Raji (cell line): ENCODE data around the gene PRDM5.

Experiments used
- POLR2A ChIP-seq: IDR thresholded peaks from 2 replicates; pipeline ENCODE4 v1.6.1; 2011; ENCODE audit warnings: low read depth, low read length, control low read depth; ENCODE audit not compliant: insufficient read depth

PRDM5 gene

DNA sequence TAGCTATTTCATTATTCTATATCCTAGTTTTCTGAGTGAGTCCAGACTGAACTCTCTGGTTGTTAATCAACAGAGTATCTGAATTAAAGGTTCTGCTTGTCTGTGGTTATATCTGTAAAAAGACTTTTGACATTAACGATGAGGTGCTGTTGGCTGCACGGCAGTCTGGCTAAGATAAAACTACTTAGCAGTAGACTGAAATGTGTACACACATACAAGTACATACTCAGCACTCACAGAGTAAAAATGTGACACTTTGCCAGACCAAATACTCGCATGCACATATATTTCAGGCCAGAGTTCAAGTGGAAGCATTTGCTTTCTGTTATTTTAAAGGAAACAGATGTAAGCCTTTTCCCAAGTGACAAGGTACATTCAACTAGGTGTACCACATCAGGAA, 80.5 kb downstream of the PRDM5 start:
- no peak for TF ChIP-seq POLR2A

- no peak for TF ChIP-seq POLR2A
These were observed 80.9 kb downstream of the PRDM5 start for GRCh38 chr4:120841580-120841979.

GRCh38 chr4:120839974-120840751, 82.4 kb downstream of the PRDM5 start:
- no peak for TF ChIP-seq POLR2A

DNA sequence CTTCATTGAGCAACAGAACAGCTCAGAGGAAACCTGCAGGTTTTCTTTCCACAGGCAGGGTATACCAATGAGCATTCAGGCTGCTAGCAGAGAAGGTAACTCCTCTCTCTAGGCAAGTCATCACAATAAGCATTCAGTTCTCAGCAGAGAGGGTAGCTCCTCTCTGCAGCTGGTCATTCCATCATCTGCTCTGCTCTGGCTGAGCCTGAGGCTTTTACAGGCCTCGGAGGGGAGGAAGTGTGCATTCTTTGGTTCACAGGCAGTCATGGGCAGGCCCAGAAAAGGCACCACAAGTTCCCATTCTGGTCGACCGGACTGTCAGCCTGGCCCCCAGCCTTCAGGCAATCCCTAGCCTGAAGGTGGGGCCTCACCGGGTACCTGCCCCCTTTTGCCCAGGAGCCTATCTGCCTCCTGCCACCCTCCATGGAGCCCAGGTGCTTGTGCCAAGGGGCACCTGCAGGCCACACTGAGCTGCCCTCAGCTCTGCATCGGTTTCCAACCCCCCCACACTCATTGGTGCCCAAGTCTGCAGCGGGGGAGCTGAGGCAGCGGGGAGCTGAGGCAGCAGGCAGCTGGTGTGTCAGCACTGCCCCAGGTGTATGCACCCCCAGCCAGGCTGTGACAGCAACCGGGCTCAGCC, 83.1 kb downstream of the PRDM5 start:
- no peak for TF ChIP-seq POLR2A

DNA sequence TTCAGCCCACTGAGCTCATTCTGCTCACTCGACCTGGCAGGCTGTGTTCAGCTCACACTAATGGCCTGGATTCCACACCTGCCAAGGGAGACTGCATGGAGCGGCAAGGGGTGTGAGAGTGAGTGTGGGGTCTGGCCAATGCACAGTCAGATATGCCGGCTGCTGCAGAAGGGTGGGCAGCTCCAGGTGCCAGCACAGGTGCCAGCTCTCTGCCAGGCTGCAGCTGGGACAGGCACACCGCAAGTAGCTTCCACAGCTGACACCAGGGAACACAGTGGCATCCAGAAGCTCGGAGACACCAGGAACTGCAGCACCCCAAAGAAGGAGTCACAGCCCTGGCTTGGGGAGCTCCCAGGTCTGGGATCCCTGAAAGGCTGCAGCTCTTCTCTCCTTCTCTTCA, 83.7 kb downstream of the PRDM5 start:
- TF ChIP-seq POLR2A: no peak

DNA sequence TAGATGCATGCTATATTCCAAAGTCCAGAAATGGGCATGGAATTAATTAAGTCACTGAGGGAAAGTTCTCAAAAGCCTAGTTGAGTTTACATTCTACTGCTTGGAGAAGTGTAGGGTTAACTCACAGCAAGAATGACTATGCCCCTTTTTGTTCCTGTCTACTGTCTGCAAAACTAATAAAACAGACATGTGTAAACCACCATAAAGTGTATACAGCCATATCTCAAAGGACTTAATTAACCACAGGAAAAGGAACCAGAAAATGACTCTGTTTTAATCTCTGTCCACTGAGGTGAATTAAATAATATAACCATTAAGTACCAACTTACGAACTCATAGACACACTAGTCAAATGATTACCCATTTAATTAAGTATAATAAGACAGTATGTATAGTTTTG, 84.9 kb downstream of the PRDM5 start:
- TF ChIP-seq POLR2A: no peak

DNA sequence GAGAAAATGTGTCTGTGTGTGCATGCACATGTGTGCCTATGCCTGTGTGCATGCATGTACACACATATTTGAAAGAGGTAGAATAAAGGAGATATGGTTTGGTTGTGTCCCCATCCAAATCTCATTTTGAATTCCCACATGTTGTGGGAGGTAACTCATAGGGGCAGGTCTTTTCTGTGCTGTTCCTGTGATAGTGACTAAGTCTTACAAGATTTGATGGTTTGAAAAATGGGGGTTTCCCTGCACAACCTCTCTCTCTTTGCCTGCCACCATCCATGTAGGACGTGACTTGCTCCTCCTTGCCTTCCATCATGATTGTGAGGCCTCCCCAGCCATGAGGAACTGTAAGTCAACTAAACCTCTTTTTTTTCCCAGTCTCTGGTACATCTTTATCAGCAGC, 87.2 kb downstream of the PRDM5 start:
- TF ChIP-seq POLR2A: no peak

DNA sequence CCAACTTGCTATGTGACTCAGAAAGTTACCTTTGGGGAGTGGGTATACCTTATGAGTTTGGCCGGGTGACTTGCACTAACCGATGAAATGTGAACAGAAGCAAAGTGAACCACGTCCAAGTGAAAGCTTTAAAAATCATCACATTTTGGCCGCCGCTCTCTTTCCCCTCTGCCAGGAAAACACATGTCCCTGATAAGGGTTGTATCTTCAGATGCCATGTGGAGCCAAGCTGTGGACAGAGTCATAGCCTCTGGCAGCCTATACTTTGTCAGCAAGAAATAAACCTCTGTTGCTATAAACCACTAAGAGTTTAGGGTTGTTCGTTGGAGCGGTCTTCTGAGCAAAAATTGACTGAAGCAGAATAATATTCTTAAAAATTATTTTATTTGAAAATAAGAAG, 92.3 kb downstream of the PRDM5 start:
- TF ChIP-seq POLR2A: no peak

- TF ChIP-seq POLR2A: no peak
These were observed 93.3 kb downstream of the PRDM5 start for GRCh38 chr4:120829113-120829831.

GRCh38 chr4:120826853-120827252, 95.7 kb downstream of the PRDM5 start:
- TF ChIP-seq POLR2A: no peak

- TF ChIP-seq POLR2A: no peak
These were observed 96.1 kb downstream of the PRDM5 start for GRCh38 chr4:120826449-120826848.

GRCh38 chr4:120824946-120825345, 97.6 kb downstream of the PRDM5 start:
- no peak for TF ChIP-seq POLR2A

GRCh38 chr4:120821977-120822376, 100.5 kb downstream of the PRDM5 start:
- TF ChIP-seq POLR2A: no peak

GRCh38 chr4:120821029-120821428, 101.5 kb downstream of the PRDM5 start:
- no peak for TF ChIP-seq POLR2A

DNA sequence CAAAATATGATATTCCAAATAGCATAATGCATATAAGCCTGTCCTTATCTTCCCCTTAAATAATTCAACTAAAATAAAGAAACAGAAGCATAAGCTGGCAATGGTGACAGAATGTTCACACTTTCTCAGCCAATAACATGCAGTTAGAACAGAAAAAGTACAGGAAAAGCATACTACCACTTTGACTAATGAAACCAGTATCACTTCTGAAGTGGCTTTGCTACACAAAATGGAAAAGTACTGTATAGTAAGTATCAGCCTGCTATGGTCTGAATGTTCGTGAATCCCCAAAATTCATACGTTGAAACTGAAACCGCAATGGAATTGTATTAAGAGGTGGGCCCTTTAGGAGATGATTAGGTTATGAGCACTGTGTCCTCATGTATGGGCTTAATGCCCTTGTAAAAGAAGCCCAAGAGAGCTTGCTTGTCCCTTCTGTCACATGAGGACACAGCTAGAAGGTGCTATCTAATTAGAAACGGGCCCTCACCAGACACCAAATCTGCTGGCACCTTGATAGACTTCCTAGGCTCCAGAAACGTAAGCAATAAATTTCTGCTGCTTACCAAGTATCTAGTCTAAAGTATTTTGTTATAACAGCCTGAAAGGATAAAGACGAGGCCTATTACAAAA, 102.6 kb downstream of the PRDM5 start:
- no peak for TF ChIP-seq POLR2A

DNA sequence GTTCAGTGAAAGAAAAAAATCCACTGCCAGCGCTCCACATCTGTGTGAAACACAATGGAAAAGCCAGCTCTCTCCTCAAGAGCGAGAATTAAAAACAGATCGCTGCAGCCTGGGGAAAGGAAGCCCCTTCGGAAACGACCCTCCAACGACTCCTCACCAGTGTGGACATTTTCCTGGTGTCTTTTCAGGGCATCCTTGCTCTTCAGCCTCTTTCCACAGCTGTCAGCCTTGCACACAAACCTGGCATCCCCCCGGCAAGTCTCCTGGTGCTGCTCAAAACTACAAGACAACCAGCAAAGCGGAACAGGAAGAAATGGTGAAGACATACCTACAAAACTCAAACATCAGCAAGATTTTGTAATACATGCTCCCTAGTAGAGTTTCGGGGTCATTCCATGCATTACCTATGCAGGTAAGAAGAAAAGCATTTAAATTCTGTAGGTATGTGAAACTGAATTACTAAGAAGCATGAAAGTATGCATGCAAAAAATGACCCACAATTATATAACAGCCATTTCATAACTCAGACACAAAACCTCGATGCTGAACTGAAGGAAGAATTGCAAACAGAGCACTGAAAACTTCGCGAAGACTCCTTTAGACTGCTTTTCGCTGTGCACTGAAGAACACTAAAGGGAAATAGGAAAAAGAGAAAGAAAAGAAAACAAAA, 106.1 kb downstream of the PRDM5 start:
- TF ChIP-seq POLR2A: no peak

DNA sequence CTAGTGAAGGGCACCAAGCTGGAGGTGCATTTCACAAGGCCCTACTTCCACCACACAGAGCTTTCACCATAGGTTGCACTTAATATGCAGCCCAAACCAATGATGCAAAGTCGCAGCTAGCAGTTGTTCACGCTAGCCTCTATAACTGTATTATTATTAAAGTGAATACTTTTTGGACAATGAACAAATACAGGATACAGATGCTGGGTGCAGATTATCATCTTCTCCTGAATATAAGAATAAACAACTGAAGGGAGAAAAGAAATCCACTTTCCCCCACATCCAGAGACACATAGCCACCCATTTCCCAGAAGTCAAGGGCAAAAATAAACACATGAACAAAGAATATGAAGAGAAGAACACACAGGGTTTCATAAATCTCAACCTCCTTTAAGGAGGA, 107.2 kb downstream of the PRDM5 start:
- TF ChIP-seq POLR2A: no peak
